ENCODE measurements around the gene DGKQ. TPM values are rescaled to one million over a fixed set of nuclear protein-coding genes. Genes with fewer than 3 reads are reported as not detected.

The DGKQ gene
- total RNA-seq, 1 experiment from 2014 or later, result 22.0 TPM

DNA sequence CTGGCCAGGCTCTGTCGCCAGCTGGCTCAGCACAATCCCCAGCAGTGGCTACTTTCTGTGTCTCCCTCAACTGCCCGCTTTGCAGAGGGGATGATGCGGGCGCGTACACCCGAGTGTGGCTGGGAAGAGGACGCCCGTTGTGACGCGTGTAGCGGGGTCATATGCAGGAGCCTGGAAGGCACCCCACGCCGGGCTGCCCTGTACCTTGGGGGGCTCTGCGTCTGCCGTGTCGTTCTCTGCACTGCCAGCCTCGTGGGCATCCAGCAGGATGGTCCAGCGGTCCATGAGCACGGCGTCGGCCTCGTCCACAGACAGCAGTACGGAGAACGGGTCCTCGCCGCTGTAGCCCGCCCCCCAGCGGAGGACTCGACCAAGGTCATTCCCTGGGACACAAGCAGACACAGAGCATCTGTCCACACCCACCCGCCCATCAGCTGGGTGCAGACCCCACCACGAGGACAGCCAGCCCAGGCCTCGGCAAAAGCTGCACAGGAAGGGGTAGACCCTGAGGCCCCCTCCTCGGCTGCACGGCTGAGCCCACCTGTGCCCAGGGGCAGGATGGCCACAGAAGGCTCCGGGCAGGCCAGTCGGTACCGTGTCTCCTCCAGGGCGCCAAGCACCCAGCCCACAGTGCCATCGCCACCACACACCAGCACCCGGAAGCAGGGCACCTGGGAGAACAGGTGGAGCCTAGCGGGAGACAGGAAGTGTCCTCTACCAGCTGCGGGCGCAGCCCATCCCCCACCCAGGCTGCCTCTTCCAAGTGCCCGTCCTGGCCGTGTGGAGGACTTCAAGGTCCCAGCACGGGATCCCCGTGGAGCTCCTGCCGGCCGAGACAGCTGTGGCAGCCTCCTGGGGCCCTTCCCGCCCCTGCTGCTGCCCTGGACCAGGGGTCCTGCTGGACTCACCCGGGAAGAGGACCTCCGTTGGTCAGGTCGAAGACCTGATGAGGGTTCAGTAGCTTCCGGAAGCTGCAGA, 10.8 kb downstream of the DGKQ start:
- no peaks in the 10 kb centered on the region; the same call in 1 of the 2 replicates for H3K79me2 ChIP-seq (ENCODE audit: insufficient read depth, low read length)
- no peaks in the 10 kb centered on the region for H3K9me3 ChIP-seq (ENCODE audit: control insufficient read depth in 1 of 2, insufficient read depth in 1 of 2, low read depth in 1 of 2, low read length in 2 of 2)
- DNase-seq (ENCODE audit: low read depth, low spot score) (no peak), ATAC-seq (peak; percentile 74)
- peak overlapping the region; percentile 74 for H3K9ac ChIP-seq (ENCODE audit: low read length)
- no peak overlapping the region for H2AFZ ChIP-seq (ENCODE audit: low read depth, low read length, poor library complexity, severe bottlenecking)
- CTCF ChIA-PET, result no interaction called here
- RAD21 ChIA-PET (ENCODE audit: low non-redundant PET in 1 of 2, low total read pairs in 2 of 2, uncharacterized antibody in 2 of 2, unreplicated experiment in 2 of 2), result interaction anchor here (0.6 to 1.6 kb wide), 2 partner anchors 25 to 137 kb away, joined by 4 read pairs; partner anchors contain the start of genes CPLX1 (in 1 of the 2) and IDUA (in 1 of the 2)
- TSS peak; percentile 46 for BruUV-seq (replicated peaks)
- POLR2A ChIA-PET, result no interaction called here
- peaks cover 5 to 20% of the 10 kb centered on the region in 2 experiments; a peak in 3 of 4 replicates for H3K4me1 ChIP-seq (ENCODE audit: control insufficient read depth in 1 of 2, insufficient read depth in 2 of 2, low read length in 2 of 2)
- intact Hi-C loops (cut with micrococcal nuclease), result no loop called here
- no peaks in the 10 kb centered on the region for H3K36me3 ChIP-seq (ENCODE audit: control insufficient read depth in 1 of 2, insufficient read depth in 2 of 2, low read length in 2 of 2)
- H3K4me2 ChIP-seq (ENCODE audit: low read length), result peak overlapping the region; percentile 89
- no peaks in the 10 kb centered on the region for H4K20me1 ChIP-seq (ENCODE audit: insufficient read depth)
- peak overlapping the region; percentile 64 to 72 for H3K4me3 ChIP-seq (replicated peaks in 1 of 2; ENCODE audit: low read depth in 1 of 2, low read length in 2 of 2)
- no peaks in the 10 kb centered on the region for H3K9me2 ChIP-seq (ENCODE audit: insufficient read depth)
- no peaks in the 10 kb centered on the region for H3K27me3 ChIP-seq (ENCODE audit: insufficient read depth, low read length)
- peak overlapping the region; percentile 74 for H3K27ac ChIP-seq (ENCODE audit: low read depth, low read length)
- TF ChIP-seq, protein P1, sequence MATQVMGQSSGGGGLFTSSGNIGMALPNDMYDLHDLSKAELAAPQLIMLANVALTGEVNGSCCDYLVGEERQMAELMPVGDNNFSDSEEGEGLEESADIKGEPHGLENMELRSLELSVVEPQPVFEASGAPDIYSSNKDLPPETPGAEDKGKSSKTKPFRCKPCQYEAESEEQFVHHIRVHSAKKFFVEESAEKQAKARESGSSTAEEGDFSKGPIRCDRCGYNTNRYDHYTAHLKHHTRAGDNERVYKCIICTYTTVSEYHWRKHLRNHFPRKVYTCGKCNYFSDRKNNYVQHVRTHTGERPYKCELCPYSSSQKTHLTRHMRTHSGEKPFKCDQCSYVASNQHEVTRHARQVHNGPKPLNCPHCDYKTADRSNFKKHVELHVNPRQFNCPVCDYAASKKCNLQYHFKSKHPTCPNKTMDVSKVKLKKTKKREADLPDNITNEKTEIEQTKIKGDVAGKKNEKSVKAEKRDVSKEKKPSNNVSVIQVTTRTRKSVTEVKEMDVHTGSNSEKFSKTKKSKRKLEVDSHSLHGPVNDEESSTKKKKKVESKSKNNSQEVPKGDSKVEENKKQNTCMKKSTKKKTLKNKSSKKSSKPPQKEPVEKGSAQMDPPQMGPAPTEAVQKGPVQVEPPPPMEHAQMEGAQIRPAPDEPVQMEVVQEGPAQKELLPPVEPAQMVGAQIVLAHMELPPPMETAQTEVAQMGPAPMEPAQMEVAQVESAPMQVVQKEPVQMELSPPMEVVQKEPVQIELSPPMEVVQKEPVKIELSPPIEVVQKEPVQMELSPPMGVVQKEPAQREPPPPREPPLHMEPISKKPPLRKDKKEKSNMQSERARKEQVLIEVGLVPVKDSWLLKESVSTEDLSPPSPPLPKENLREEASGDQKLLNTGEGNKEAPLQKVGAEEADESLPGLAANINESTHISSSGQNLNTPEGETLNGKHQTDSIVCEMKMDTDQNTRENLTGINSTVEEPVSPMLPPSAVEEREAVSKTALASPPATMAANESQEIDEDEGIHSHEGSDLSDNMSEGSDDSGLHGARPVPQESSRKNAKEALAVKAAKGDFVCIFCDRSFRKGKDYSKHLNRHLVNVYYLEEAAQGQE (IDR thresholded peaks at IDR 0.05; ENCODE audit: low read depth), result no peak
- TF ChIP-seq EGR1 (IDR thresholded peaks at IDR 0.05; ENCODE audit: low read depth) (no peak), JUND (IDR thresholded peaks at IDR 0.05) (no peak), POLR2A (IDR thresholded peaks at IDR 0.05; ENCODE audit: borderline replicate concordance, extremely low read depth, insufficient read depth, insufficient read length) (no peak), CBX3 (IDR thresholded peaks at IDR 0.05; ENCODE audit: low read depth) (no peak), YY1 (IDR thresholded peaks at IDR 0.05; ENCODE audit: extremely low read depth, insufficient replicate concordance, low read depth, low read length) (peak; percentile 14), CEBPB (IDR thresholded peaks at IDR 0.05; ENCODE audit: low read depth) (no peak), ZNF274 (IDR thresholded peaks at IDR 0.05; ENCODE audit: low read depth, low read length) (no peak), SIN3A (IDR thresholded peaks at IDR 0.05; ENCODE audit: low read depth) (no peak), SP1 (IDR thresholded peaks at IDR 0.05; ENCODE audit: low read depth) (no peak), RAD21 (IDR thresholded peaks at IDR 0.05; ENCODE audit: low read depth) (no peak), POLR2AphosphoS5 (IDR thresholded peaks at IDR 0.05; ENCODE audit: low read depth, low read length) (peak; percentile 80), EZH2phosphoT487 (IDR thresholded peaks at IDR 0.05; ENCODE audit: borderline replicate concordance) (no peak), FOSL1 (IDR thresholded peaks at IDR 0.05; ENCODE audit: low read depth) (no peak), EZH2 (IDR thresholded peaks at IDR 0.05) (no peak), SRF (IDR thresholded peaks at IDR 0.05; ENCODE audit: low read depth) (no peak)
- TF ChIP-seq, protein P2, sequence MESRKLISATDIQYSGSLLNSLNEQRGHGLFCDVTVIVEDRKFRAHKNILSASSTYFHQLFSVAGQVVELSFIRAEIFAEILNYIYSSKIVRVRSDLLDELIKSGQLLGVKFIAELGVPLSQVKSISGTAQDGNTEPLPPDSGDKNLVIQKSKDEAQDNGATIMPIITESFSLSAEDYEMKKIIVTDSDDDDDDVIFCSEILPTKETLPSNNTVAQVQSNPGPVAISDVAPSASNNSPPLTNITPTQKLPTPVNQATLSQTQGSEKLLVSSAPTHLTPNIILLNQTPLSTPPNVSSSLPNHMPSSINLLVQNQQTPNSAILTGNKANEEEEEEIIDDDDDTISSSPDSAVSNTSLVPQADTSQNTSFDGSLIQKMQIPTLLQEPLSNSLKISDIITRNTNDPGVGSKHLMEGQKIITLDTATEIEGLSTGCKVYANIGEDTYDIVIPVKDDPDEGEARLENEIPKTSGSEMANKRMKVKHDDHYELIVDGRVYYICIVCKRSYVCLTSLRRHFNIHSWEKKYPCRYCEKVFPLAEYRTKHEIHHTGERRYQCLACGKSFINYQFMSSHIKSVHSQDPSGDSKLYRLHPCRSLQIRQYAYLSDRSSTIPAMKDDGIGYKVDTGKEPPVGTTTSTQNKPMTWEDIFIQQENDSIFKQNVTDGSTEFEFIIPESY (IDR thresholded peaks at IDR 0.05; ENCODE audit: extremely low read depth, insufficient replicate concordance, low read length), result no peak
- TF ChIP-seq, protein P3, sequence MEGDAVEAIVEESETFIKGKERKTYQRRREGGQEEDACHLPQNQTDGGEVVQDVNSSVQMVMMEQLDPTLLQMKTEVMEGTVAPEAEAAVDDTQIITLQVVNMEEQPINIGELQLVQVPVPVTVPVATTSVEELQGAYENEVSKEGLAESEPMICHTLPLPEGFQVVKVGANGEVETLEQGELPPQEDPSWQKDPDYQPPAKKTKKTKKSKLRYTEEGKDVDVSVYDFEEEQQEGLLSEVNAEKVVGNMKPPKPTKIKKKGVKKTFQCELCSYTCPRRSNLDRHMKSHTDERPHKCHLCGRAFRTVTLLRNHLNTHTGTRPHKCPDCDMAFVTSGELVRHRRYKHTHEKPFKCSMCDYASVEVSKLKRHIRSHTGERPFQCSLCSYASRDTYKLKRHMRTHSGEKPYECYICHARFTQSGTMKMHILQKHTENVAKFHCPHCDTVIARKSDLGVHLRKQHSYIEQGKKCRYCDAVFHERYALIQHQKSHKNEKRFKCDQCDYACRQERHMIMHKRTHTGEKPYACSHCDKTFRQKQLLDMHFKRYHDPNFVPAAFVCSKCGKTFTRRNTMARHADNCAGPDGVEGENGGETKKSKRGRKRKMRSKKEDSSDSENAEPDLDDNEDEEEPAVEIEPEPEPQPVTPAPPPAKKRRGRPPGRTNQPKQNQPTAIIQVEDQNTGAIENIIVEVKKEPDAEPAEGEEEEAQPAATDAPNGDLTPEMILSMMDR (IDR thresholded peaks at IDR 0.05 in 2 of 3, conservative IDR thresholded peaks at IDR 0.05 in 1 of 3; ENCODE audit: borderline replicate concordance in 1 of 3, insufficient read depth in 1 of 3, low read depth in 2 of 3, low read length in 2 of 3), result peak in 1 of 3 experiments; percentile 36; a peak in 3 of 6 replicates
- TF ChIP-seq, protein P4, sequence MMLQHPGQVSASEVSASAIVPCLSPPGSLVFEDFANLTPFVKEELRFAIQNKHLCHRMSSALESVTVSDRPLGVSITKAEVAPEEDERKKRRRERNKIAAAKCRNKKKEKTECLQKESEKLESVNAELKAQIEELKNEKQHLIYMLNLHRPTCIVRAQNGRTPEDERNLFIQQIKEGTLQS (IDR thresholded peaks at IDR 0.05), result no peak
